ENCODE data around the gene DPP8. TPM values are rescaled to one million over a fixed set of nuclear protein-coding genes. Genes with fewer than 3 reads are reported as not detected.

DPP8 gene
- total RNA-seq, 1 experiment from 2014 or later = 22.9 TPM

DNA sequence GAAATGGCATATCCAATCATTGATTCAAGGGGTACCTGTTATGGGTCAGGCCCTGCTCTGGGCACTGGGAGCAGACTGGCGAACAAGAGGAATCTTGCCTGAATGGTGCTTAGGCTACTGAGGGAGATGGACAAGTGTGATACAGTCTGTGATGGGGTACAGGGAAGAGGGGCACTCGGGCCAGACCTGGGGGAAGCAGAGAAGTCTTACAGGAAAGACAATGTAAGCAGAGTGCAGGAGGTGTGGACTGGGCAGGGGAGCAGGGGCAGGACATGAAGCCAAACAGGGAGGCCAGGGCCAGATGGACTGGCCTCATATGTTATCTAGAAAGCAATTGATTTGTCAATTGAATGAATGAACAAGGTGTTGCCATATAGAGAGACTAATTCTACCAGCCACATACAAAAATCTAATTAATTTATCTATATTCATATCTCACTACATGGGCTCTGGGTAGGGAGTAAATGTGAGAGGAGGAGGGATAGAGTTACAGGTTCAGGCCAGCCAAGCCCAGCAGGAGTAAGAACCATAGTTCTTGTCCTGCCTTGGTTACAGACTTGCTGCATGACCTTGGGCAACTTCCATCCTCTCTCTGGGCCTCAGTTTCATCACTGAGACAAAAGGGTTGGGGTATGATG is 91.2 kb downstream of the DPP8 start:
- H3K9me3 ChIP-seq = no peaks in the 10 kb centered on the region
- peaks cover 4% of the 10 kb centered on the region; the same call in 1 of the 2 replicates for H3K4me1 ChIP-seq
- no peak overlapping the region for H3K27ac Mint-ChIP-seq (ENCODE audit: unreplicated experiment)
- H3K4me1 Mint-ChIP-seq (ENCODE audit: low read depth, unreplicated experiment) = peaks cover 19% of the 10 kb centered on the region
- ChIA-PET POLR2A (no interaction called here), CTCF (no interaction called here)
- BruUV-seq (replicated peaks) = no TSS peak
- no peaks in the 10 kb centered on the region for H3K9me3 Mint-ChIP-seq (ENCODE audit: unreplicated experiment)
- DNase-seq = no peak
- H3K27me3 Mint-ChIP-seq (ENCODE audit: insufficient read depth, unreplicated experiment) = no peaks in the 10 kb centered on the region
- no peaks in the 10 kb centered on the region for H3K27me3 ChIP-seq (replicated peaks; ENCODE audit: control insufficient read depth, insufficient read depth, low read length)
- no peaks in the 10 kb centered on the region for H3K36me3 Mint-ChIP-seq (ENCODE audit: insufficient read depth, unreplicated experiment)
- intact Hi-C loops (cut with micrococcal nuclease; ENCODE audit: unreplicated experiment) = no loop called here
- TF ChIP-seq CTCF (IDR thresholded peaks at IDR 0.05; ENCODE audit: insufficient read depth in 1 of 2, low read depth in 1 of 2, low read length in 1 of 2, severe bottlenecking in 1 of 2, unreplicated experiment in 1 of 2) = no peak
- no peak overlapping the region for H3K4me3 ChIP-seq (ENCODE audit: low read depth, low read length)
- no peak overlapping the region for H3K4me3 Mint-ChIP-seq (ENCODE audit: unreplicated experiment)
- H3K36me3 ChIP-seq (ENCODE audit: control insufficient read depth, insufficient read depth, low read length) = no peaks in the 10 kb centered on the region

- POLR2A ChIA-PET = no interaction called here
- CTCF ChIA-PET = no interaction called here
- Mint-ChIP-seq H3K36me3 (ENCODE audit: insufficient read depth, unreplicated experiment) (no peaks in the 10 kb centered on the region), H3K27ac (ENCODE audit: unreplicated experiment) (no peak overlapping the region), H3K4me1 (ENCODE audit: low read depth, unreplicated experiment) (peaks cover 19% of the 10 kb centered on the region), H3K9me3 (ENCODE audit: unreplicated experiment) (no peaks in the 10 kb centered on the region), H3K4me3 (ENCODE audit: unreplicated experiment) (peak overlapping the region; percentile 85), H3K27me3 (ENCODE audit: insufficient read depth, unreplicated experiment) (no peaks in the 10 kb centered on the region)
- no peaks in the 10 kb centered on the region for H3K36me3 ChIP-seq (ENCODE audit: control insufficient read depth, insufficient read depth, low read length)
- TF ChIP-seq CTCF (IDR thresholded peaks at IDR 0.05; ENCODE audit: insufficient read depth in 1 of 2, low read depth in 1 of 2, low read length in 1 of 2, severe bottlenecking in 1 of 2, unreplicated experiment in 1 of 2) = no peak
- no peaks in the 10 kb centered on the region for H3K9me3 ChIP-seq
- no peaks in the 10 kb centered on the region for H3K27me3 ChIP-seq (replicated peaks; ENCODE audit: control insufficient read depth, insufficient read depth, low read length)
- no TSS peak for BruUV-seq (replicated peaks)
- intact Hi-C loops (cut with micrococcal nuclease; ENCODE audit: unreplicated experiment) = no loop called here
- H3K4me1 ChIP-seq = peaks cover 19% of the 10 kb centered on the region
- H3K4me3 ChIP-seq (ENCODE audit: low read depth, low read length) = no peak overlapping the region
- no peak for DNase-seq
Observed at GRCh38 chr15:65424683-65425082, 92.8 kb downstream of the DPP8 start.

DNA sequence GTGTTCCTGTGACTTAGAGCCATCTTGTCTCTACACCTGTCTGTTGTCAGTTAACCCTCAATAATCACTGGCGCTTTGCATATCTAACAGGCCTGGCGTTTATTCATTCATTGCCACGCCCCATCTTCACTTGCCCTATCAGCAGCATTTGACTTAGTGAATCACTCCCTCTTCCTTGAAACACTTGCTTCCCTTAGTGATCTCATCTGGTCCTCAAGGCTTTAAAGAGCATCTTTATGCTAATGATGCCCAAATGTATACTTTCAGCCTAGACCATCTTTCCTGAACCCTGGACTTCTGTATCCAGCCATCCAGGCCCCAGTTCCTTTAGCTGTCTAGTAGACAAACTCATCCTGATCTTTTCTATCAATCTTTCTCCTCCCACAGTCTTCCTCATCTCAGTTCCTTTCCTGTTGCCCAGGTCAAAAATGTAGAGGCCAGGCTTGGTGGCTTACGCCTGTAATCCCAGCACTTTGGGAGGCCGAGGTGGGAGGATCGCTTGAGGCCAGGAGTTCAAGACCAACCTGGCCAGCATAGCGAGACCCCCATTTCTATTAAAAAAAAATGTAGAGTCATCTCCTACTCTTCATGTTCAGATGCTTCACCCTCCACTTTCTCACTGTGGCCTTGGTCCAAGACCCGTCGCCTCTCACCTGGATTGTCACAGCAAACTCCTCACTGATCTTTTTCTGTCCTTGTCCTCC is 93.4 kb downstream of the DPP8 start:
- DNase-seq = no peak
- POLR2A ChIA-PET = no interaction called here
- Mint-ChIP-seq H3K4me1 (ENCODE audit: low read depth, unreplicated experiment) (peaks cover 19% of the 10 kb centered on the region), H3K4me3 (ENCODE audit: unreplicated experiment) (peak overlapping the region; percentile 85), H3K27ac (ENCODE audit: unreplicated experiment) (no peak overlapping the region), H3K27me3 (ENCODE audit: insufficient read depth, unreplicated experiment) (no peaks in the 10 kb centered on the region), H3K36me3 (ENCODE audit: insufficient read depth, unreplicated experiment) (no peaks in the 10 kb centered on the region), H3K9me3 (ENCODE audit: unreplicated experiment) (no peaks in the 10 kb centered on the region)
- TF ChIP-seq CTCF (IDR thresholded peaks at IDR 0.05; ENCODE audit: insufficient read depth in 1 of 2, low read depth in 1 of 2, low read length in 1 of 2, severe bottlenecking in 1 of 2, unreplicated experiment in 1 of 2) = no peak
- peaks cover 19% of the 10 kb centered on the region for H3K4me1 ChIP-seq
- H3K36me3 ChIP-seq (ENCODE audit: control insufficient read depth, insufficient read depth, low read length) = no peaks in the 10 kb centered on the region
- no peak overlapping the region for H3K4me3 ChIP-seq (ENCODE audit: low read depth, low read length)
- no TSS peak for BruUV-seq (replicated peaks)
- H3K9me3 ChIP-seq = no peaks in the 10 kb centered on the region
- CTCF ChIA-PET = no interaction called here
- H3K27me3 ChIP-seq (replicated peaks; ENCODE audit: control insufficient read depth, insufficient read depth, low read length) = no peaks in the 10 kb centered on the region
- intact Hi-C loops (cut with micrococcal nuclease; ENCODE audit: unreplicated experiment) = no loop called here
